Dendritic cell treated with granulocyte-macrophage colony-stimulating factor and Interleukin-4, amounts not matched to agents 40 ng/mL and 50 ng/mL, for 4 days (primary cell): ENCODE results near the gene GALNT11.
"Not testable (repeated sequence)": the region's sequence is repeated elsewhere in the genome, so short reads cannot be mapped to it uniquely, and the experiment has no call there.

ENCODE experiments used
- H3K27ac Mint-ChIP-seq: one replicate; pipeline ENCODE4 v1.8.0; 2022; ENCODE audit warnings: mild to moderate bottlenecking, mixed read lengths
- H3K27me3 Mint-ChIP-seq: one replicate; pipeline ENCODE4 v1.8.0; 2022; ENCODE audit warnings: mild to moderate bottlenecking, mixed read lengths
- H3K36me3 Mint-ChIP-seq: one replicate; pipeline ENCODE4 v1.8.0; 2022; ENCODE audit warnings: low read depth, mixed read lengths
- H3K4me1 Mint-ChIP-seq: one replicate; pipeline ENCODE4 v1.8.0; 2022; ENCODE audit warnings: low read depth, mixed read lengths
- H3K4me3 Mint-ChIP-seq: one replicate; pipeline ENCODE4 v1.8.0; 2022; ENCODE audit warnings: mild to moderate bottlenecking, moderate library complexity, mixed read lengths
- H3K9me3 Mint-ChIP-seq: one replicate; pipeline ENCODE4 v1.8.0; 2022; ENCODE audit warnings: mixed read lengths
- intact Hi-C: fragments of 100-400 bp; cut with micrococcal nuclease; formaldehyde crosslinking; loops from one replicate; pipeline ENCODE4 v1.15.0; 2022

The GALNT11 gene

GRCh38 chr7:152013974-152014373, 11.5 kb upstream of the GALNT11 start:
- Mint-ChIP-seq H3K27ac (no peak overlapping the region), H3K36me3 (no peaks in the 10 kb centered on the region), H3K27me3 (peaks cover 10% of the 10 kb centered on the region), H3K9me3 (no peaks in the 10 kb centered on the region), H3K4me3 (no peak overlapping the region), H3K4me1 (no peaks in the 10 kb centered on the region)
- intact Hi-C loops, result no loop called here

- intact Hi-C loops, result no loop called here
- Mint-ChIP-seq H3K36me3 (no peaks in the 10 kb centered on the region), H3K4me1 (no peaks in the 10 kb centered on the region), H3K9me3 (no peaks in the 10 kb centered on the region), H3K4me3 (no peak overlapping the region), H3K27me3 (peaks cover 10% of the 10 kb centered on the region), H3K27ac (no peak overlapping the region)
These were observed 10.8 kb upstream of the GALNT11 start for GRCh38 chr7:152014722-152015121.

GRCh38 chr7:152015600-152015999, 9.9 kb upstream of the GALNT11 start:
- intact Hi-C loops, result no loop called here
- H3K27me3 Mint-ChIP-seq, result peaks cover 10% of the 10 kb centered on the region
- no peak overlapping the region for H3K27ac Mint-ChIP-seq
- H3K36me3 Mint-ChIP-seq, result no peaks in the 10 kb centered on the region
- no peak overlapping the region for H3K4me3 Mint-ChIP-seq
- no peaks in the 10 kb centered on the region for H3K4me1 Mint-ChIP-seq
- no peaks in the 10 kb centered on the region for H3K9me3 Mint-ChIP-seq

- intact Hi-C loops, result no loop called here
- Mint-ChIP-seq H3K4me1 (no peaks in the 10 kb centered on the region), H3K27me3 (peaks cover 7% of the 10 kb centered on the region), H3K9me3 (no peaks in the 10 kb centered on the region), H3K27ac (no peak overlapping the region), H3K36me3 (no peaks in the 10 kb centered on the region), H3K4me3 (no peak overlapping the region)
These were observed 8.5 kb upstream of the GALNT11 start for GRCh38 chr7:152016947-152017346.

- H3K36me3 Mint-ChIP-seq, H3K27ac Mint-ChIP-seq, H3K4me3 Mint-ChIP-seq, H3K27me3 Mint-ChIP-seq, intact Hi-C loops, H3K9me3 Mint-ChIP-seq, H3K4me1 Mint-ChIP-seq: not testable (repeated sequence)
These were observed 7.8 kb upstream of the GALNT11 start for GRCh38 chr7:152017683-152018082.

- not testable (repeated sequence) for H3K4me1 Mint-ChIP-seq, H3K27ac Mint-ChIP-seq, H3K36me3 Mint-ChIP-seq, H3K9me3 Mint-ChIP-seq, H3K4me3 Mint-ChIP-seq, H3K27me3 Mint-ChIP-seq
- intact Hi-C loops, result loop anchor here (10.0 kb wide), 2 partner anchors 87 to 497 kb away; no protein-coding TSS in a partner anchor
These were observed 3.7 kb upstream of the GALNT11 start for GRCh38 chr7:152021740-152022139.

GRCh38 chr7:152025937-152026890, 740 bp downstream of the GALNT11 start:
- H3K4me1 Mint-ChIP-seq, result peaks cover 26% of the 10 kb centered on the region
- H3K27ac Mint-ChIP-seq, result peak overlapping the region; percentile 90
- intact Hi-C loops, result loop anchor here (5.0 to 10.0 kb wide), 3 partner anchors 56 to 501 kb away; no protein-coding TSS in a partner anchor

GRCh38 chr7:152027491-152028365, 2.3 kb downstream of the GALNT11 start:
- not testable (repeated sequence) for H3K4me3 Mint-ChIP-seq, H3K27ac Mint-ChIP-seq, H3K27me3 Mint-ChIP-seq
- Mint-ChIP-seq H3K4me1 (peaks cover 26% of the 10 kb centered on the region), H3K9me3 (peaks cover 15% of the 10 kb centered on the region), H3K36me3 (peaks cover 27% of the 10 kb centered on the region)
- intact Hi-C loops, result loop anchor here (5.0 to 10.0 kb wide), 3 partner anchors 55 to 503 kb away; no protein-coding TSS in a partner anchor

More at GRCh38 chr7:152025937-152026890, 740 bp downstream of the GALNT11 start:
- peaks cover 24% of the 10 kb centered on the region for H3K36me3 Mint-ChIP-seq
- H3K9me3 Mint-ChIP-seq, result peaks cover 15% of the 10 kb centered on the region
- peak overlapping the region; percentile 84 for H3K4me3 Mint-ChIP-seq
- peaks cover 7% of the 10 kb centered on the region for H3K27me3 Mint-ChIP-seq

- H3K4me1 Mint-ChIP-seq, result peaks cover 24% of the 10 kb centered on the region
- intact Hi-C loops, H3K27me3 Mint-ChIP-seq, H3K27ac Mint-ChIP-seq, H3K4me3 Mint-ChIP-seq: not testable (repeated sequence)
- H3K36me3 Mint-ChIP-seq, result peaks cover 47% of the 10 kb centered on the region
- H3K9me3 Mint-ChIP-seq, result peaks cover 26% of the 10 kb centered on the region
These were observed 4.6 kb downstream of the GALNT11 start for GRCh38 chr7:152030059-152030458.

GRCh38 chr7:152030639-152031038, 5.2 kb downstream of the GALNT11 start:
- Mint-ChIP-seq H3K36me3 (peaks cover 51% of the 10 kb centered on the region), H3K27ac (peak overlapping the region; percentile 31)

GRCh38 chr7:152035817-152036216, 10.3 kb downstream of the GALNT11 start:
- Mint-ChIP-seq H3K4me1 (peaks cover 4% of the 10 kb centered on the region), H3K27ac (no peak overlapping the region), H3K27me3 (no peaks in the 10 kb centered on the region), H3K4me3 (no peak overlapping the region), H3K36me3 (peaks cover 70% of the 10 kb centered on the region), H3K9me3 (peaks cover 69% of the 10 kb centered on the region)
- intact Hi-C loops, result no loop called here

More at GRCh38 chr7:152030639-152031038, 5.2 kb downstream of the GALNT11 start:
- H3K27me3 Mint-ChIP-seq, intact Hi-C loops, H3K4me3 Mint-ChIP-seq: not testable (repeated sequence)
- H3K4me1 Mint-ChIP-seq, result peaks cover 21% of the 10 kb centered on the region
- peaks cover 32% of the 10 kb centered on the region for H3K9me3 Mint-ChIP-seq

GRCh38 chr7:152038410-152038809, 12.9 kb downstream of the GALNT11 start:
- H3K36me3 Mint-ChIP-seq, result peaks cover 63% of the 10 kb centered on the region
- H3K9me3 Mint-ChIP-seq, result peaks cover 76% of the 10 kb centered on the region
- H3K27ac Mint-ChIP-seq, H3K27me3 Mint-ChIP-seq, H3K4me1 Mint-ChIP-seq, H3K4me3 Mint-ChIP-seq, intact Hi-C loops: not testable (repeated sequence)

GRCh38 chr7:152043086-152043485, 17.6 kb downstream of the GALNT11 start:
- H3K27me3 Mint-ChIP-seq, H3K4me1 Mint-ChIP-seq, intact Hi-C loops, H3K4me3 Mint-ChIP-seq, H3K27ac Mint-ChIP-seq: not testable (repeated sequence)
- Mint-ChIP-seq H3K36me3 (peaks cover 42% of the 10 kb centered on the region), H3K9me3 (peaks cover 70% of the 10 kb centered on the region)

GRCh38 chr7:152044909-152045308, 19.4 kb downstream of the GALNT11 start:
- H3K4me1 Mint-ChIP-seq, H3K27ac Mint-ChIP-seq, H3K4me3 Mint-ChIP-seq, H3K27me3 Mint-ChIP-seq, intact Hi-C loops: not testable (repeated sequence)
- H3K36me3 Mint-ChIP-seq, result peaks cover 24% of the 10 kb centered on the region
- peaks cover 51% of the 10 kb centered on the region for H3K9me3 Mint-ChIP-seq
